ENCODE data around the gene FNDC3B. TPM values are rescaled to one million over a fixed set of nuclear protein-coding genes. Genes with fewer than 3 reads are reported as not detected.

Gene FNDC3B
- total RNA-seq, 2 experiments from 2014 or later, result 13.4 to 15.3 TPM

DNA sequence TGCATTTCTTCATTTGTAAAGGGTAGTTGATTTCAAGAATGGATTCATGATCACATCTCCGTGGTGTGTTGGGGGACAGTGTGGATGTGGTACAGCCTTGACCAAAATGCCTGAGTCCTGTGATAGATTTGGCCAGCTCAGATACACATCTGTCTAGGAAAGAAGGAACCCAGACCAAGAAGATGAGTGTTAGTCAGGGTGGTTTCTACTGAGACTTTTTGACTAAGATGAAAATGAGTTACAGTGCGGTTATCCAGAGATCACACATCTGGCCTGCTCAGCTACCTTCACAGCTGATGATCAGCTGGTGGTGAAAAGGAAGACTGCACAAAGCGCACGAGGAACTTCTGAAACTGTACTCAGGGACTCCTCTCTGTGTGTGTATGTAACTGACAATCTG lies 68.0 kb downstream of the FNDC3B start:
- peaks cover 20% of the 10 kb centered on the region for H3K36me3 Mint-ChIP-seq (ENCODE audit: low read depth)
- no peaks in the 10 kb centered on the region for H3K27me3 Mint-ChIP-seq
- H3K9me3 Mint-ChIP-seq, result peaks cover 2% of the 10 kb centered on the region
- CTCF ChIA-PET, result interaction anchor here (0.7 to 2.4 kb wide), 13 partner anchors 10 to 225 kb away, joined by 3 to 17 read pairs (median 4); no protein-coding TSS in a partner anchor
- H3K27ac Mint-ChIP-seq, result peak overlapping the region; percentile 92
- DNase-seq, result peak; percentile 73
- POLR2A ChIA-PET, result interaction anchor here (1.0 kb wide), 1 partner anchor 68 kb away, joined by 3 read pairs; the partner anchor contains the start of gene FNDC3B
- peaks cover 68% of the 10 kb centered on the region for H3K4me1 Mint-ChIP-seq
- peak overlapping the region; percentile 75 for H3K4me3 Mint-ChIP-seq

DNA sequence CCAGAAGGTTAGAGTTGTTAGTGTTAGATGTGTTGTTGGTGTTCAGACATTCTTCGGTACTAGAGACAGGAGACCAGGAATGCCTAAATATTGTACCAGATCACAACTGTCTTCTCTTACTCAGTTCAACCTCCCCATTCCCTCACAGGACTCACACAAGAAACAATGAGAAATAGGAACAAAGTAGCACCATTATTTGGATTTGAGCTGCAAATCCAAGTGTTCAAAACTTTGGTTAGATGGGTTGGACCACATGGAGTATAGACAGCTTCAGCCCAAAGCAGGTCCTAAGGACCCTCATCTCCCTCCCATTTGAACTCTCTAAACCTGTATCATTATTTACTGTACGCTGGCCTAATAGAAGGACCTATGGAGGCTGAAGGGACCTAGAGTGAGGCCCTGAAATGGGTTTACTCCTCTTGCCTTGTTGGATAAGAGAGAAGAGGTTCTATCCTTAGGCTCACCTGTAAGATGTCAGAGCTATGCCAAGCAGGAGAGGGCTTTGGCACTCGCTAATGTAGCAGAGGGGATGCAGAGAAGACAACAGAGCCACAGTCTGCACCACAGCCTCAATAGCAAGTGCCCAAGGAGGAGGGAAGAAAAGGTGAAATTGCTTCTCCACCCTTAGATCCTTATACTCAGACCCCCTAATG lies 70.9 kb downstream of the FNDC3B start:
- ChIA-PET CTCF (interaction anchor here (1.0 kb wide), 1 partner anchor 29 kb away, joined by 3 read pairs; no protein-coding TSS in a partner anchor), POLR2A (no interaction called here)
- Mint-ChIP-seq H3K4me3 (no peak overlapping the region), H3K36me3 (ENCODE audit: low read depth) (peaks cover 16% of the 10 kb centered on the region), H3K9me3 (peaks cover 2% of the 10 kb centered on the region), H3K4me1 (peaks cover 49% of the 10 kb centered on the region), H3K27ac (no peak overlapping the region), H3K27me3 (no peaks in the 10 kb centered on the region)
- no peak for DNase-seq

DNA sequence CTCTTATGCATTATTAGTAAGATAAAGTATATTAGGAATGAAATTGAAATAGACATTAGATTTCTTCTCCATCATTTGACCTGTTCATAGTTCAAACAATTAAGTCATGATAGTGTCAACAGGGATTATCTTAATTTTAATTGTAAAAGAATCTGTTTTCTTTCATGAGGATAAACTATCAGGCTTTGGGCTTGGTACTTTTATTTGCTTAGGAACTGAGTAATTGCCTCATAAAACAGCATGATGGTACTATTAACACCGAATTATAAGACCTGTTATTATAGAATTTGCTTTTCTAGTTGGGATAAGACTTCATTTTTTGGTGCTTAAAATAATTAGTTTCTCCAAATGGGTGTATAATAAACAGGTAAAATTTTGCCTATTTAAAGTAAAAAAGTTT lies 71.8 kb downstream of the FNDC3B start:
- Mint-ChIP-seq H3K27ac (no peak overlapping the region), H3K4me1 (peaks cover 41% of the 10 kb centered on the region), H3K27me3 (no peaks in the 10 kb centered on the region), H3K4me3 (no peak overlapping the region), H3K36me3 (ENCODE audit: low read depth) (peaks cover 12% of the 10 kb centered on the region), H3K9me3 (no peaks in the 10 kb centered on the region)
- CTCF ChIA-PET, result no interaction called here
- POLR2A ChIA-PET, result no interaction called here
- no peak for DNase-seq

DNA sequence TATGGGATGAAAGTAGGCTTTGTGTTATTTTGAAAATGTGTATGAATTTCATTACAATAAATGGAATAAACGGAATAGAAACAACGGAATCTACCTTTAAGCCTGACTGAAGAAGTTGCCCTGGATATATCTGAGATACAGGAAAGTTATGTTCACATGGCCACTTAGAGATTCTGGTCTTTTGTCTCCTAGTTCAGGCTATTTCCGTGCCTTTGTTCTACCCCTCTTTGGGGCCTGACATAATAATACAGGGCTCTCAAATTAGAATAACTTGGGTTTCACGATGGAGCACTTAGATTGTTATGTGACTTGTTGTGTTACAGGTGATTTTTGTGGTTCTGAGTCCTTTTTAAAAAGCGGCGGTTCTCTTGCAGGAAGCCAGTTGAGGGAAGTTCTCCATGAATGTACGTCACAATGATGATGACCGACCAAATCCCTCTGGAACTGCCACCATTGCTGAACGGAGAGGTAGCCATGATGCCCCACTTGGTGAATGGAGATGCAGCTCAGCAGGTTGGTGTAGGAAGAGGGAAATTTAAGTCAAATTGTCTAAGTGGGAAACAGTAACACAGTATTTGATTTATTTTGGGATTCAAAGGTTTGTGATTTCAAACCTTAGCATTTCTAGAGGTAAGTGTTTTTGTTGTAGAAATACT lies 72.8 kb downstream of the FNDC3B start:
- H3K9me3 Mint-ChIP-seq, result no peaks in the 10 kb centered on the region

DNA sequence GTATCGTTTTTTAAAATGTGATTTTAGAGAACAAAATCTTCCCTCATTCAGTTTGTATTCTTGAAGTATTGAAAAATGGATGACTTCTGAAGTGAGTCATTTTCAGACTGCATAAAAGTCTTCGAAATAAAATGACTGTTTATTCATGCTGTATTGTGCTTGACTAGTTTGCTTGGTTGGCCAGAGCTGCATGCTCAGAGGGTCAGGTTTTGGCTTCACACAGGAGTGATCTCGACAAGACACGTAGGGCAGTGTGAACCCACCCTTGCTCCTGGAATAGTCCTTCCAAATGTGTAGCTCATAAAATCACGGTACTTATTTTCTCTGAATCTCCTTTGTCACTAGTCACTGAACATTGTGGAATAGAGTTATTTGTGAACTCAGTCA lies 73.3 kb downstream of the FNDC3B start:
- no peak overlapping the region for H3K4me3 Mint-ChIP-seq
- no peak overlapping the region for H3K27ac Mint-ChIP-seq
- H3K27me3 Mint-ChIP-seq, result no peaks in the 10 kb centered on the region
- H3K9me3 Mint-ChIP-seq, result no peaks in the 10 kb centered on the region
- H3K4me1 Mint-ChIP-seq, result peaks cover 26% of the 10 kb centered on the region
- ChIA-PET POLR2A (interaction anchor here (0.7 kb wide), 1 partner anchor 25 kb away, joined by 5 read pairs; no protein-coding TSS in a partner anchor), CTCF (interaction anchor here (0.6 to 1.4 kb wide), 2 partner anchors 11 to 17 kb away, joined by 3 to 4 read pairs; no protein-coding TSS in a partner anchor)
- no peak for DNase-seq
- peaks cover 8% of the 10 kb centered on the region for H3K36me3 Mint-ChIP-seq (ENCODE audit: low read depth)

More for the DNA sequence above, 72.8 kb downstream of the FNDC3B start:
- POLR2A ChIA-PET, result interaction anchor here (0.7 kb wide), 1 partner anchor 25 kb away, joined by 5 read pairs; no protein-coding TSS in a partner anchor
- Mint-ChIP-seq H3K27me3 (no peaks in the 10 kb centered on the region), H3K4me1 (peaks cover 31% of the 10 kb centered on the region), H3K4me3 (no peak overlapping the region), H3K36me3 (ENCODE audit: low read depth) (peaks cover 9% of the 10 kb centered on the region), H3K27ac (no peak overlapping the region)
- CTCF ChIA-PET, result interaction anchor here (0.6 to 1.4 kb wide), 2 partner anchors 12 to 94 kb away, joined by 3 to 4 read pairs; no protein-coding TSS in a partner anchor
- no peak for DNase-seq

DNA sequence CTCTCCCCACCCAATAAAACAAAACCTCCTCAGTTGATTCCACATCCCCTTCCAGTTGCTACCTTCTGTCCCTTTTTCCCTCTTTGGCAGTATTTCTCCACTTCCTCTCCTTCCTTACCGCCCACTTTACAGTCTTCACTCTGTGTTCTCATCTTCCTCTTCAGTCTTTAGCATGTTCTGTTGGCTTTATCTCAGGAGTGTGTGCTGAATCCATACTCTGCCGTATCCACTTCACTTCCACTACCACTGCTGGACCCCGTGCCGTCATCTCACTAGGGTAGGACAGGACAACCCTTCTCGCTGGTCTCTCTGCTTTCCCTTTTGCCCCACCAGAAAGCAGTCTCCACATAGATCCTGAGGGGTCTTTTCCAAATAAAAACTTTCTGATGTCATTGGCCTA lies 74.3 kb downstream of the FNDC3B start:
- Mint-ChIP-seq H3K4me3 (no peak overlapping the region), H3K4me1 (peaks cover 16% of the 10 kb centered on the region), H3K27ac (no peak overlapping the region), H3K27me3 (no peaks in the 10 kb centered on the region), H3K36me3 (ENCODE audit: low read depth) (peaks cover 8% of the 10 kb centered on the region), H3K9me3 (no peaks in the 10 kb centered on the region)
- ChIA-PET POLR2A (no interaction called here), CTCF (interaction anchor here (1.4 kb wide), 1 partner anchor 10 kb away, joined by 4 read pairs; no protein-coding TSS in a partner anchor)
- no peak for DNase-seq

DNA sequence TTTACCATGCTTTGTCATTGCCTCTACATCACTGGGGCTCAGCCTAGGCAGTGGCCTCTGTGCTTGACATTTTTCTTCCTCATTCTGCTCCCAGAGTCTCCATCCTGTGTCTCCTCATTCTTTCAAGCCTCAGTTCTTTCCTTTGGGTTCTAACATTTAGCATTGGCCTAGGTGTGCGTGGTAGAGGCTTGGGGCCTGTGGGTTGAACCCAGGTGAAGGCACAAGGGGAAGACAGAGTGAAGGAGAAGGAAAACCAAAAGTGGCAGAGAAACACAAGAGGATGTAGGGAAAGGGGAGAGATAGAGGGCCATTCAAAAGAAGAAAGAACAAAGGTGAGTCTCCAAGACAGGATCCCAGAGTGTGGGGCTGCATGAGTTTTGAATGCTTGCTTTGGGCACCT lies 75.7 kb downstream of the FNDC3B start:
- DNase-seq, result no peak
- Mint-ChIP-seq H3K27ac (no peak overlapping the region), H3K4me3 (no peak overlapping the region), H3K27me3 (no peaks in the 10 kb centered on the region), H3K36me3 (ENCODE audit: low read depth) (peaks cover 4% of the 10 kb centered on the region), H3K4me1 (peaks cover 5% of the 10 kb centered on the region), H3K9me3 (no peaks in the 10 kb centered on the region)
- ChIA-PET POLR2A (no interaction called here), CTCF (interaction anchor here (0.8 to 1.3 kb wide), 2 partner anchors 13 to 25 kb away, joined by 4 to 6 read pairs; no protein-coding TSS in a partner anchor)

DNA sequence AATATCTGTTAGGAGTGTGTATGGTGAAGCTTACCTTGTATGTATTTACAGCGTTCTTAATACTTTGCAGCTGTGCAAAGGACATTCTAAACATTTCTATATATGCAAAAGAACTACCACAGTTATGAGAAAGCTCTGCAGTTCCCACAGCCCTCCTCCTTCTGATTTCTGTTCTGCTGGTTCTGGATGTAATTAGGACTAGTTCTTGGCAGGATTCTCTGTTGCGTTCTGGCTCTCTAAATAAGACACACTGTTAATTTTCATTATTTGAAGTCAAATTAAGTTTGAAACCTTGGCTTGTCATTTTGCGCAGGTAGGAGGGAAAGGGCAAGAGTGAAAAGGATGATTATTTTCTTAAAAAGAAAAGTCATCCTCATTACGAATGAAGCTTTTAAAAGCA lies 76.4 kb downstream of the FNDC3B start:
- no peak overlapping the region for H3K27ac Mint-ChIP-seq
- H3K4me3 Mint-ChIP-seq, result no peak overlapping the region
- ChIA-PET CTCF (interaction anchor here (0.6 to 3.6 kb wide), 4 partner anchors 8 to 282 kb away, joined by 4 to 17 read pairs (median 6); no protein-coding TSS in a partner anchor), POLR2A (no interaction called here)
- H3K27me3 Mint-ChIP-seq, result no peaks in the 10 kb centered on the region
- H3K36me3 Mint-ChIP-seq (ENCODE audit: low read depth), result peaks cover 4% of the 10 kb centered on the region
- H3K4me1 Mint-ChIP-seq, result peaks cover 5% of the 10 kb centered on the region
- DNase-seq, result no peak
- H3K9me3 Mint-ChIP-seq, result no peaks in the 10 kb centered on the region

DNA sequence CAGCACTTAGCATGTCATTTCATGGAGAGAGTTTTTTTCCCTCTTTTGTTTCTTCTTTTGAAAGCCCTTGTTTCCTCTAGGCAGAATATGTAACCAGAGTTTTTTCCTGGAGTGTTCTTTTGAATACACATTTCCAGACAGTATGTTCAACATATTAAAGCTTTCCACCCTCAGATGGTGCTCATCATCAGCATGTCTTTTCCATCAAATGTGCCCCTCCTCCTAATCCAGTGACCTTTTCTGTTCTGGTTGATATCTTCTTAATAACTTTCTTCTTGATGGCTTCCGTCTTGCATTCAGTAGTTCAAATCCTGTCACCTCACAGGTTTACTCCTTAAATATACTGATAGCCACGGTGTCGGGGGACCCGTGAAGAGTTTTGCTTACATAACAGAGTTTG lies 78.6 kb downstream of the FNDC3B start:
- POLR2A ChIA-PET, result no interaction called here
- Mint-ChIP-seq H3K4me3 (no peak overlapping the region), H3K27me3 (no peaks in the 10 kb centered on the region), H3K9me3 (no peaks in the 10 kb centered on the region), H3K36me3 (ENCODE audit: low read depth) (peaks cover 4% of the 10 kb centered on the region), H3K4me1 (peaks cover 5% of the 10 kb centered on the region), H3K27ac (no peak overlapping the region)
- DNase-seq, result no peak
- CTCF ChIA-PET, result interaction anchor here (1.1 to 3.6 kb wide), 3 partner anchors 10 to 16 kb away, joined by 4 to 17 read pairs (median 7); no protein-coding TSS in a partner anchor

DNA sequence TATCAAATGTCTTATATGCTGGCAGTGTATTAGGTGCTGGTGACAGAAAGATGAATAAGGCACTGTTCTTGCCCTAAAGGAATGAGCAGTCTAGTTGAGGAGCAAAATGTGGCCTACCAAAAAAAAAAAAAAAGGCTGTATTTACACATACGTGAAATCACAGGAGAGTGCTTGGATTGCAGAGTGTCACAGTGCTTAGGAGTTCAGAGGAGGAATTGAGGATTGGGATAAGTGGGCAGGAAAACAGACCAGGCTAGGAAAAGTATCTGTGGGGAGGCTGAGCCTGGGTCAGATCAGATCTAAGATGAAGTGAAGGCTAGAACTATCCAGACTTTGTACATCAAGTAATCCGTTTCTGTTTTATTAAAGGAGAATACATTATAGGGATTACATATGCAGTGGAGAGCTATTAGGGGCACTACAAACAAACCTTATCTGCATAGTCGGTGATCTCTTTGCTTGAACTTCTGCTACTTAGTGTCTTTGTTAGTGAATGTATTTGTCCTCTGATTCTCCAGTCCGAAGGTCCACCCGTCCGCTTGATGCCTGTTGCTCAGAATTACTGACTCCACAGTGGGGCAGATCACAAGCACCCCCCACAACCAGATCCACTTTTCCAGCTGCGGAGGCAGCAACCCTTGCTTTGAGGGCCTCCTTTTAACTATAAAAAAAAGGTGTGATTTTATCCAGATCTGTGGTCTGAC lies 80.0 kb downstream of the FNDC3B start:
- Mint-ChIP-seq H3K9me3 (no peaks in the 10 kb centered on the region), H3K27me3 (no peaks in the 10 kb centered on the region), H3K36me3 (ENCODE audit: low read depth) (no peaks in the 10 kb centered on the region), H3K27ac (no peak overlapping the region), H3K4me3 (no peak overlapping the region), H3K4me1 (peaks cover 3% of the 10 kb centered on the region)
- no peak for DNase-seq
- ChIA-PET POLR2A (no interaction called here), CTCF (interaction anchor here (0.9 kb wide), 1 partner anchor 12 kb away, joined by 4 read pairs; no protein-coding TSS in a partner anchor)

DNA sequence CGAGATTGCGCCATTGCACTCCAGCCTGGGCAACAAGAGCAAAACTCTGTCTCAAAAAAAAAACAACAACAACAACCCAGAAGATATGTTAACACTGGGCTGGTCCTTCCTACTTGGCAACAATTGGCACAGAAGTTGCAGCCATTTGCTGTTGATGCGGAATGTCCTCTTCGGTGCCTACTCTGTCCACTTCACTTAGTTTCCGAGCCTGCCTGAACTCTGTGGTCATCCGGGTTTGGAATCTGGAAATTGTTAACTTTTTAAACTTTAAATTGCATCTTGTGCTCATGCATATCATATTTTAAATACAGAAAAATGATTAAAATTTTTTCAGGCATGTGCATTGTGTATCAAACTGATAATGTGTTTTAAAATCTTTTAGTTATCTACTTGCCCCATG lies 81.5 kb downstream of the FNDC3B start:
- Mint-ChIP-seq H3K4me3 (no peak overlapping the region), H3K27ac (no peak overlapping the region), H3K36me3 (ENCODE audit: low read depth) (no peaks in the 10 kb centered on the region), H3K4me1 (no peaks in the 10 kb centered on the region), H3K27me3 (no peaks in the 10 kb centered on the region), H3K9me3 (no peaks in the 10 kb centered on the region)
- DNase-seq, result no peak
- POLR2A ChIA-PET, result no interaction called here
- CTCF ChIA-PET, result no interaction called here

DNA sequence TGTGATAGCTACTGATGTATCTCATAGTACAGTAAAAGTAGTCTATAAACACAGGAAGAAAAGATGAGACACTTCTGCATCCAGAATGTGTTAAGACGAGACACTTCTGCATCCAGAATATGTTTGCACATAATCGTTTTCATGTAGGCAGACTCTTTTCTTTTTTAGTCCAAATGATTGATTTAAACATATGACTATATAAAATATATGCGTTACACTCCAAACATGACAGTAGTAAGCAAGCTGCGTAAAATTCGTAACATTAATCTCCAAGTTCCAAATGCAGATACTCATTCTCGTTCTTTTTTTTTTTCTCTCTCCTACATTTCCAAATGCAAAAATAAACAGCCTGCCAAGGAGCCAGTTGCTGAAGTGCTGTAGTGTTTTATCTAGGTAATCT lies 82.6 kb downstream of the FNDC3B start:
- CTCF ChIA-PET, result no interaction called here
- no peak overlapping the region for H3K4me3 Mint-ChIP-seq
- no peaks in the 10 kb centered on the region for H3K9me3 Mint-ChIP-seq
- H3K27me3 Mint-ChIP-seq, result no peaks in the 10 kb centered on the region
- H3K36me3 Mint-ChIP-seq (ENCODE audit: low read depth), result peaks cover 2% of the 10 kb centered on the region
- no peak for DNase-seq
- H3K4me1 Mint-ChIP-seq, result no peaks in the 10 kb centered on the region
- no peak overlapping the region for H3K27ac Mint-ChIP-seq
- POLR2A ChIA-PET, result no interaction called here

DNA sequence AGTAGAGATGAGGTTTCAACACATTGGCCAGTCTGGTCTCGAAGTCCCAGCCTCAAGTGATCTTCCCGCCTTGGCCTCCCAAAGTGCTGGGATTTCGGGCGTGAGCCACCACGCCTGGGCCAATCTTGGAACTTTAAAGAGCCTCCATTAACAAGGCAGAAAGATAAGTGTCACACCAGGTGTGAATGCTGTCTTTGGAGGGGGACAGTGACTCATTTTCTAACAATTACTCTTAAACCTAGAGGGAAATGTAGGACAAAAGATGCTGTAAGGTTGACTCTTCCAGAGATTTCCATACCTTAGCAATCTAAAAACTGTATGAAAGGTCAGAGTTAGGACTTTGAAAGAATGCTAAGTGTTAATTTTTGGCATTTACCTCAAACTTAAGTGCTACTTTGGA lies 84.9 kb downstream of the FNDC3B start:
- POLR2A ChIA-PET, result no interaction called here
- Mint-ChIP-seq H3K36me3 (ENCODE audit: low read depth) (peaks cover 5% of the 10 kb centered on the region), H3K27me3 (no peaks in the 10 kb centered on the region), H3K4me3 (no peak overlapping the region), H3K4me1 (no peaks in the 10 kb centered on the region), H3K9me3 (no peaks in the 10 kb centered on the region), H3K27ac (no peak overlapping the region)
- no peak for DNase-seq
- CTCF ChIA-PET, result interaction anchor here (0.6 to 1.3 kb wide), 2 partner anchors 11 to 620 kb away, joined by 4 read pairs; no protein-coding TSS in a partner anchor
